Stomach (tissue), 9 donors: ENCODE data around the gene SRM. TPM values are rescaled to one million over a fixed set of nuclear protein-coding genes. Genes with fewer than 3 reads are reported as not detected.
"Not testable (repeated sequence)": the region's sequence is repeated elsewhere in the genome, so short reads cannot be mapped to it uniquely, and the experiment has no call there.

ENCODE experiments used
- DNase-seq, 2 donors: peaks; one replicate each; pipeline versions ENCODE4 v3.0.0 to v3.0.0-alpha.2; 2013 to 2019
- H3K27ac ChIP-seq, 5 donors: fragments of 200-600 bp in 4 of 5; sonication (generic) in 4 of 5; one replicate each; pipeline ENCODE4 v1.5.1; 2013 to 2019; ENCODE audit warnings: mild to moderate bottlenecking in 1 of 5, moderate library complexity in 1 of 5
- H3K27me3 ChIP-seq, 3 donors: fragments of 200-600 bp; sonication (generic); one replicate each; pipeline ENCODE4 v1.5.1; 2017 to 2019; ENCODE audit warnings: mixed run types in 1 of 3
- H3K36me3 ChIP-seq, 4 donors: fragments of 200-600 bp; sonication (generic); 1 replicate in 3 of 4; 2 replicates in 1 of 4; pipeline ENCODE4 v1.5.1; 2016 to 2019
- H3K4me1 ChIP-seq, 4 donors: fragments of 200-600 bp; sonication (generic); one replicate each; pipeline ENCODE4 v1.5.1; 2016 to 2019
- H3K4me3 ChIP-seq, 4 donors: fragments of 200-600 bp; sonication (generic) in 3 of 4; one replicate each; pipeline ENCODE4 v1.5.1; 2016 to 2019; ENCODE audit warnings: mild to moderate bottlenecking in 1 of 4
- H3K9me3 ChIP-seq, 4 donors: fragments of 200-600 bp; sonication (generic); one replicate each; pipeline ENCODE4 v1.5.1; 2016 to 2019
- CTCF ChIP-seq, 7 experiments: fragments of 450-650 bp in 4 of 7; fragments of 200-600 bp in 3 of 7; sonication (generic) in 3 of 7; IDR thresholded peaks; one replicate each; pipeline ENCODE4 v1.5.1; 2016 to 2019; ENCODE audit warnings: antibody characterized with exemption in 7 of 7, control low read depth in 2 of 7, mild to moderate bottlenecking in 1 of 7
- EP300 ChIP-seq: sonication (generic); formaldehyde crosslinking; IDR thresholded peaks from one replicate; pipeline ENCODE4 v1.6.1; 2017; ENCODE audit warnings: antibody characterized with exemption
- POLR2A ChIP-seq, 4 donors: fragments of 450-650 bp; IDR thresholded peaks; one replicate each; pipeline ENCODE4 v1.6.1; 2016; ENCODE audit warnings: antibody characterized with exemption in 4 of 4, control low read depth in 2 of 4, mild to moderate bottlenecking in 1 of 4, moderate library complexity in 1 of 4
- POLR2AphosphoS5 ChIP-seq, 3 donors: sonication (generic); formaldehyde crosslinking; IDR thresholded peaks; one replicate each; pipeline ENCODE4 v1.6.1; 2016; ENCODE audit warnings: antibody characterized with exemption in 3 of 3
- WGBS, 5 donors: extraction: QIAGEN DNeasy Blood & Tissue Kit in 3 of 5; methylation state at CpG; one replicate each; pipeline versions ENCODE4 v1.1.5 to v1.1.7; 2013 to 2018; 5-methylcytosine and 5-hydroxymethylcytosine counted together
- intact Hi-C: fragments of 100-400 bp; cut with DNase I; formaldehyde crosslinking; loops from one replicate; pipeline ENCODE4 v1.15.1; 2023; ENCODE audit warnings: low total_unique reads
- polyA plus RNA-seq, 3 donors: library from polyadenylated mRNA; stranded (reverse); fragments of 200-250 nt; gene quantifications; one replicate each; pipeline ENCODE4 v1.2.3, GENCODE V29; 2013
- total RNA-seq, 5 donors: library from RNA; depleted of rRNA; stranded (reverse); fragments of >200 nt; gene quantifications; one replicate each; pipeline versions ENCODE4 v1.1.0 to v1.2.3, GENCODE V29; 2014 to 2016
- donor health status: healthy with polysubstance abuse.
- donor health status: Bipolar disorder and iron deficiency.
- donor health status: healthy.

The SRM gene
- total and polyA plus RNA-seq, 8 donors = 9.0 to 149 (median 85.1) TPM

- intact Hi-C loops = no loop called here
- no peaks in the 10 kb centered on the region for H3K9me3 ChIP-seq
- peaks cover 19 to 43% (median 41%) of the 10 kb centered on the region in 4 donors for H3K36me3 ChIP-seq
- no peak for TF ChIP-seq EP300
- TF ChIP-seq POLR2A (IDR thresholded peaks at IDR 0.05) = no peak
- TF ChIP-seq CTCF (IDR thresholded peaks at IDR 0.05) = no peak
- peak in 1 of 3 donors; percentile 27 for TF ChIP-seq POLR2AphosphoS5 (IDR thresholded peaks at IDR 0.05)
- WGBS, 5 donors = 18 to 37% (median 22%) methylated on average over 22 to 29 of the region's 29 CpGs
- H3K27me3 ChIP-seq = peaks cover 0 to 11% (median 0%) of the 10 kb centered on the region in 3 donors
- no peak overlapping the region for H3K27ac ChIP-seq
- no peak overlapping the region for H3K4me3 ChIP-seq
- peaks cover 0 to 13% (median 7%) of the 10 kb centered on the region in 4 donors for H3K4me1 ChIP-seq
- DNase-seq = peak in 1 of 2 donors; percentile 55
These were observed 6.7 kb downstream of the SRM start for GRCh38 chr1:11052839-11053757.

GRCh38 chr1:11051781-11052511, 7.9 kb downstream of the SRM start:
- intact Hi-C loops = no loop called here
- H3K36me3 ChIP-seq = peaks cover 19 to 31% (median 30%) of the 10 kb centered on the region in 4 donors
- TF ChIP-seq POLR2A (IDR thresholded peaks at IDR 0.05) (no peak), EP300 (no peak), CTCF (IDR thresholded peaks at IDR 0.05) (no peak), POLR2AphosphoS5 (IDR thresholded peaks at IDR 0.05) (no peak)
- no peaks in the 10 kb centered on the region for H3K9me3 ChIP-seq
- H3K4me3 ChIP-seq = no peak overlapping the region
- no peak overlapping the region for H3K27ac ChIP-seq
- DNase-seq = no peak
- WGBS, 5 donors = 41 to 48% (median 44%) methylated on average over 17 to 19 of the region's 19 CpGs
- H3K27me3 ChIP-seq = peaks cover 0 to 11% (median 0%) of the 10 kb centered on the region in 3 donors
- peaks cover 0 to 13% (median 5%) of the 10 kb centered on the region in 4 donors for H3K4me1 ChIP-seq

GRCh38 chr1:11051121-11051520, 8.7 kb downstream of the SRM start:
- H3K4me3 ChIP-seq, H3K9me3 ChIP-seq, H3K27ac ChIP-seq, DNase-seq, intact Hi-C loops: not testable (repeated sequence)
- Histone ChIP-seq H3K27me3 (peaks cover 0 to 11% (median 0%) of the 10 kb centered on the region in 3 donors), H3K4me1 (peaks cover 0 to 13% (median 5%) of the 10 kb centered on the region in 4 donors), H3K36me3 (peaks cover 17 to 23% (median 22%) of the 10 kb centered on the region in 4 donors)
- 82 to 94% (median 89%) methylated on average over 10 of the region's 10 CpGs for WGBS, 5 donors

GRCh38 chr1:11046625-11047365, 13.0 kb downstream of the SRM start, which contains the start of gene MASP2:
TSS of gene MASP2 (minus strand) at chr1:11047239. CDS start at chr1:11047207, 32 bp downstream.
- WGBS, 5 donors = 85 to 91% (median 88%) methylated on average over 15 to 28 of the region's 28 CpGs
- intact Hi-C loops = no loop called here
- H3K27ac ChIP-seq = no peak within 1 kb of the TSS
- no peaks in the 10 kb centered on the region for H3K36me3 ChIP-seq
- peaks cover 0 to 8% (median 0%) of the 10 kb centered on the region in 3 donors for H3K27me3 ChIP-seq
- TF ChIP-seq EP300 (no peak), POLR2AphosphoS5 (IDR thresholded peaks at IDR 0.05) (no peak), CTCF (IDR thresholded peaks at IDR 0.05) (no peak), POLR2A (IDR thresholded peaks at IDR 0.05) (no peak)
- no peak for DNase-seq
- no peaks in the 10 kb centered on the region for H3K9me3 ChIP-seq
- H3K4me1 ChIP-seq = peaks cover 0 to 3% (median 1%) of the 10 kb centered on the region in 4 donors
- no peak within 1 kb of the TSS for H3K4me3 ChIP-seq
